ENCODE results near the gene IGDCC3. TPM values are rescaled to one million over a fixed set of nuclear protein-coding genes. Genes with fewer than 3 reads are reported as not detected.

Gene IGDCC3
- under 1 TPM in 2 of 6 donors, not detected in 4; 0.10 to 0.29 TPM for total RNA-seq

DNA sequence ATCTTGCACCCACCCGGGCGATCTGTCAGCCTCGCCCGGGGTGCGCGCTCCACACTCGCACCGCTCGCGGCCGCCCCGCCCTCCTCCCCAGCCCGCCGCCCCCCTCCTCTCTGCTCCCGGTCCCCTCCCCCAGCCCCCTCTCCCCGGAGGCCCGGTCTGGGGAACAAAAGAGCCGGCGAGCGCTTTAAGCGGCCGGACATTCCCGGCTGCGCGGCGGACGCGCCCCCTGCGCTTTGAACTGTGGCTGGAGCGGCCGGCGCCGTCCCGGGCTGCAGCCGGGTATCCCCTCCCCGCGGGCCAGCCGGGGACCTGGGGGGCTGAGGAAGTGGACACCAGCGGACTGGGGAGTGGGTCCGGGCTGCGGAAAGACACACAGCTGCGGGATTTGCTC, at the start of gene IGDCC3:
Gene IGDCC3, minus strand, starts transcription at position 27 of the 391 bp plus-strand sequence. CDS start 214 bp downstream, outside the sequence.
- WGBS, 2 donors, result 0 to 2% methylated on average over 1 to 40 of the region's 42 CpGs
- Histone ChIP-seq H3K4me1 (peaks cover 15 to 23% (median 20%) of the 10 kb centered on the region in 4 donors), H3K9me3 (no peaks in the 10 kb centered on the region), H3K36me3 (no peaks in the 10 kb centered on the region), H3K4me3 (peak within 1 kb of the TSS; percentile 23 to 55 (median 52)), H3K27me3 (peaks cover 0 to 32% (median 19%) of the 10 kb centered on the region in 4 donors), H3K27ac (no peak within 1 kb of the TSS)
- ATAC-seq (ENCODE audit: low FRiP score in 2 of 2), result no peak
- DNase-seq, result no peak
- no peak for TF ChIP-seq EP300 (IDR thresholded peaks at IDR 0.05)
- TF ChIP-seq POLR2A (IDR thresholded peaks at IDR 0.05), result no peak
- TF ChIP-seq POLR2AphosphoS5 (IDR thresholded peaks at IDR 0.05), result no peak
- TF ChIP-seq, protein P1, sequence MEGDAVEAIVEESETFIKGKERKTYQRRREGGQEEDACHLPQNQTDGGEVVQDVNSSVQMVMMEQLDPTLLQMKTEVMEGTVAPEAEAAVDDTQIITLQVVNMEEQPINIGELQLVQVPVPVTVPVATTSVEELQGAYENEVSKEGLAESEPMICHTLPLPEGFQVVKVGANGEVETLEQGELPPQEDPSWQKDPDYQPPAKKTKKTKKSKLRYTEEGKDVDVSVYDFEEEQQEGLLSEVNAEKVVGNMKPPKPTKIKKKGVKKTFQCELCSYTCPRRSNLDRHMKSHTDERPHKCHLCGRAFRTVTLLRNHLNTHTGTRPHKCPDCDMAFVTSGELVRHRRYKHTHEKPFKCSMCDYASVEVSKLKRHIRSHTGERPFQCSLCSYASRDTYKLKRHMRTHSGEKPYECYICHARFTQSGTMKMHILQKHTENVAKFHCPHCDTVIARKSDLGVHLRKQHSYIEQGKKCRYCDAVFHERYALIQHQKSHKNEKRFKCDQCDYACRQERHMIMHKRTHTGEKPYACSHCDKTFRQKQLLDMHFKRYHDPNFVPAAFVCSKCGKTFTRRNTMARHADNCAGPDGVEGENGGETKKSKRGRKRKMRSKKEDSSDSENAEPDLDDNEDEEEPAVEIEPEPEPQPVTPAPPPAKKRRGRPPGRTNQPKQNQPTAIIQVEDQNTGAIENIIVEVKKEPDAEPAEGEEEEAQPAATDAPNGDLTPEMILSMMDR (IDR thresholded peaks at IDR 0.05), result no peak

DNA sequence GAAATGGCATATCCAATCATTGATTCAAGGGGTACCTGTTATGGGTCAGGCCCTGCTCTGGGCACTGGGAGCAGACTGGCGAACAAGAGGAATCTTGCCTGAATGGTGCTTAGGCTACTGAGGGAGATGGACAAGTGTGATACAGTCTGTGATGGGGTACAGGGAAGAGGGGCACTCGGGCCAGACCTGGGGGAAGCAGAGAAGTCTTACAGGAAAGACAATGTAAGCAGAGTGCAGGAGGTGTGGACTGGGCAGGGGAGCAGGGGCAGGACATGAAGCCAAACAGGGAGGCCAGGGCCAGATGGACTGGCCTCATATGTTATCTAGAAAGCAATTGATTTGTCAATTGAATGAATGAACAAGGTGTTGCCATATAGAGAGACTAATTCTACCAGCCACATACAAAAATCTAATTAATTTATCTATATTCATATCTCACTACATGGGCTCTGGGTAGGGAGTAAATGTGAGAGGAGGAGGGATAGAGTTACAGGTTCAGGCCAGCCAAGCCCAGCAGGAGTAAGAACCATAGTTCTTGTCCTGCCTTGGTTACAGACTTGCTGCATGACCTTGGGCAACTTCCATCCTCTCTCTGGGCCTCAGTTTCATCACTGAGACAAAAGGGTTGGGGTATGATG, 48.5 kb upstream of the IGDCC3 start:
- TF ChIP-seq, protein P1 (IDR thresholded peaks at IDR 0.05), result no peak
- TF ChIP-seq EP300 (IDR thresholded peaks at IDR 0.05), result no peak
- TF ChIP-seq POLR2A (IDR thresholded peaks at IDR 0.05), result no peak
- no peak for TF ChIP-seq POLR2AphosphoS5 (IDR thresholded peaks at IDR 0.05)
- 71 to 81% methylated on average over 2 of the region's 2 CpGs for WGBS, 2 donors
- peaks cover 12 to 20% (median 13%) of the 10 kb centered on the region in 4 donors for H3K4me1 ChIP-seq
- no peaks in the 10 kb centered on the region for H3K36me3 ChIP-seq
- no peak overlapping the region for H3K27ac ChIP-seq
- H3K4me3 ChIP-seq, result no peak overlapping the region
- H3K9me3 ChIP-seq, result no peaks in the 10 kb centered on the region
- H3K27me3 ChIP-seq, result peaks cover 0 to 9% (median 7%) of the 10 kb centered on the region in 4 donors
- ATAC-seq (ENCODE audit: low FRiP score in 2 of 2) (no peak), DNase-seq (no peak)

DNA sequence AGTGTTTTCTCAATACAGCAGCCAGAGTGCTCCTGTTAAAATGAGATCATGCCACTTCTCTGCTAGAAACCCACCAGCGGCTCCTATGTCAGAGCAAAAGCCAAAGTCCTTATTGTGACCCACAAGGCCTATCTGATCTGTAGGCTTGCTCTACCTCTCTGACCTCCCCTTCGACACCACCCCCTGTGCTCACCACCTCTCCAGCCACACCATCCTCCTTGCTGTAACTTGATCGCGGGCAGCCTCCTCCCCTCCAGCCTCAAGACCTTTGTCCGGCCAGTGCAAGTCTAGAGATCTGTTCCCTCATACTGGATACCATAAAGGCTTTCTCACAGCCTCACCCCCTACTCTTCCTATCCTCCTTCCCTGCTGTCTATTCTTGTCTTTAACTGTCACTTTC, 46.9 kb upstream of the IGDCC3 start:
- no peak overlapping the region for H3K27ac ChIP-seq
- ATAC-seq (ENCODE audit: low FRiP score in 2 of 2) (no peak), DNase-seq (no peak)
- TF ChIP-seq POLR2A (IDR thresholded peaks at IDR 0.05) (no peak), POLR2AphosphoS5 (IDR thresholded peaks at IDR 0.05) (no peak), EP300 (IDR thresholded peaks at IDR 0.05) (no peak)
- TF ChIP-seq, protein P1 (IDR thresholded peaks at IDR 0.05), result no peak
- peaks cover 0 to 17% (median 12%) of the 10 kb centered on the region in 4 donors for H3K27me3 ChIP-seq
- peaks cover 16 to 26% (median 21%) of the 10 kb centered on the region in 4 donors for H3K4me1 ChIP-seq
- no peaks in the 10 kb centered on the region for H3K9me3 ChIP-seq
- 82 to 95% methylated on average over 5 of the region's 5 CpGs for WGBS, 2 donors
- H3K36me3 ChIP-seq, result no peaks in the 10 kb centered on the region
- no peak overlapping the region for H3K4me3 ChIP-seq

DNA sequence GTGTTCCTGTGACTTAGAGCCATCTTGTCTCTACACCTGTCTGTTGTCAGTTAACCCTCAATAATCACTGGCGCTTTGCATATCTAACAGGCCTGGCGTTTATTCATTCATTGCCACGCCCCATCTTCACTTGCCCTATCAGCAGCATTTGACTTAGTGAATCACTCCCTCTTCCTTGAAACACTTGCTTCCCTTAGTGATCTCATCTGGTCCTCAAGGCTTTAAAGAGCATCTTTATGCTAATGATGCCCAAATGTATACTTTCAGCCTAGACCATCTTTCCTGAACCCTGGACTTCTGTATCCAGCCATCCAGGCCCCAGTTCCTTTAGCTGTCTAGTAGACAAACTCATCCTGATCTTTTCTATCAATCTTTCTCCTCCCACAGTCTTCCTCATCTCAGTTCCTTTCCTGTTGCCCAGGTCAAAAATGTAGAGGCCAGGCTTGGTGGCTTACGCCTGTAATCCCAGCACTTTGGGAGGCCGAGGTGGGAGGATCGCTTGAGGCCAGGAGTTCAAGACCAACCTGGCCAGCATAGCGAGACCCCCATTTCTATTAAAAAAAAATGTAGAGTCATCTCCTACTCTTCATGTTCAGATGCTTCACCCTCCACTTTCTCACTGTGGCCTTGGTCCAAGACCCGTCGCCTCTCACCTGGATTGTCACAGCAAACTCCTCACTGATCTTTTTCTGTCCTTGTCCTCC, 46.3 kb upstream of the IGDCC3 start:
- WGBS, 2 donors, result 90 to 91% methylated on average over 9 of the region's 9 CpGs

More for the DNA sequence above, 46.3 kb upstream of the IGDCC3 start:
- Histone ChIP-seq H3K4me3 (no peak overlapping the region), H3K9me3 (no peaks in the 10 kb centered on the region), H3K27me3 (peaks cover 0 to 17% (median 12%) of the 10 kb centered on the region in 4 donors), H3K4me1 (peaks cover 16 to 26% (median 21%) of the 10 kb centered on the region in 4 donors), H3K27ac (no peak overlapping the region), H3K36me3 (no peaks in the 10 kb centered on the region)
- DNase-seq (no peak), ATAC-seq (ENCODE audit: low FRiP score in 2 of 2) (no peak)
- TF ChIP-seq POLR2AphosphoS5 (IDR thresholded peaks at IDR 0.05), result no peak
- TF ChIP-seq, protein P1 (IDR thresholded peaks at IDR 0.05), result no peak
- TF ChIP-seq EP300 (IDR thresholded peaks at IDR 0.05), result no peak
- TF ChIP-seq POLR2A (IDR thresholded peaks at IDR 0.05), result no peak

Data from upper lobe of left lung (tissue), 6 donors.